Measurements from ENCODE around the gene SIX1.

DNA sequence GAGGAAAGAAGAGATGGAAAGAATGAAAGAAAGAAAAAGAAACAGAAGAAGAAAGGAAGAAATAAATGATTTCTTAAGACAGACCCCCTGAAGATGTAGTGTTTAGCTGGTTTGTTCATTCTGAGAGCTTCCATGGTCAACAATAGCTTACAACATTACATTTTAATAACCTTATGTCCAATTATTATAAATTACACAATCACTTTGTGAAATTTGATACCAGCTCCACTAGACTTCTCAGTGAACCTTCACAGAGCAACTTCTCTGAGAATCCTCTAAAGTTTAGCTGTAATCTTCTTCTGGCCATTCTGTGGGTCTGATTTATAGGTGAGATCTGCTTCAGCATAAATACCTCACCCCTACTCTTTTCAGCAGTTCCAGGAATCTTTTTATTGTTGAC, 27.9 kb downstream of the SIX1 start:
- no peak for TF ChIP-seq RAD21 (IDR thresholded peaks at IDR 0.05; ENCODE audit: low read length)
- TF ChIP-seq, protein P1, sequence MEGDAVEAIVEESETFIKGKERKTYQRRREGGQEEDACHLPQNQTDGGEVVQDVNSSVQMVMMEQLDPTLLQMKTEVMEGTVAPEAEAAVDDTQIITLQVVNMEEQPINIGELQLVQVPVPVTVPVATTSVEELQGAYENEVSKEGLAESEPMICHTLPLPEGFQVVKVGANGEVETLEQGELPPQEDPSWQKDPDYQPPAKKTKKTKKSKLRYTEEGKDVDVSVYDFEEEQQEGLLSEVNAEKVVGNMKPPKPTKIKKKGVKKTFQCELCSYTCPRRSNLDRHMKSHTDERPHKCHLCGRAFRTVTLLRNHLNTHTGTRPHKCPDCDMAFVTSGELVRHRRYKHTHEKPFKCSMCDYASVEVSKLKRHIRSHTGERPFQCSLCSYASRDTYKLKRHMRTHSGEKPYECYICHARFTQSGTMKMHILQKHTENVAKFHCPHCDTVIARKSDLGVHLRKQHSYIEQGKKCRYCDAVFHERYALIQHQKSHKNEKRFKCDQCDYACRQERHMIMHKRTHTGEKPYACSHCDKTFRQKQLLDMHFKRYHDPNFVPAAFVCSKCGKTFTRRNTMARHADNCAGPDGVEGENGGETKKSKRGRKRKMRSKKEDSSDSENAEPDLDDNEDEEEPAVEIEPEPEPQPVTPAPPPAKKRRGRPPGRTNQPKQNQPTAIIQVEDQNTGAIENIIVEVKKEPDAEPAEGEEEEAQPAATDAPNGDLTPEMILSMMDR (conservative IDR thresholded peaks at IDR 0.05; ENCODE audit: low read depth, low read length): no peak
- TF ChIP-seq RFX5 (IDR thresholded peaks at IDR 0.05; ENCODE audit: low read depth, low read length): no peak
- TF ChIP-seq POLR2A (IDR thresholded peaks at IDR 0.05; ENCODE audit: low read depth, low read length): no peak
